Kidney epithelial cell (primary cell): ENCODE data around the gene INPP5A. TPM values are rescaled to one million over a fixed set of nuclear protein-coding genes. Genes with fewer than 3 reads are reported as not detected.
A peak's percentile ranks its signal among the peaks of the same experiment; 100 is the strongest.
"Not testable (repeated sequence)": the region's sequence is repeated elsewhere in the genome, so short reads cannot be mapped to it uniquely, and the experiment has no call there.

Experiments
- DNase-seq: peaks from one replicate; pipeline ENCODE4 v3.0.0-alpha.2; 2010; ENCODE audit warnings: low read depth
- H3K27me3 ChIP-seq: 2 replicates; pipeline ENCODE4 v1.6.0; 2011; ENCODE audit warnings: low read length; ENCODE audit not compliant: control insufficient read depth, insufficient read depth
- H3K36me3 ChIP-seq: 2 replicates; pipeline ENCODE4 v1.5.1; 2011; ENCODE audit warnings: low read length; ENCODE audit not compliant: control insufficient read depth, insufficient read depth
- H3K4me3 ChIP-seq: 2 replicates; pipeline ENCODE4 v1.5.1; 2011; ENCODE audit warnings: low read depth, mild to moderate bottlenecking, control low read depth, low read length
- total RNA-seq: library from RNA; depleted of rRNA; stranded (reverse); fragments of >200 nt; gene quantifications from 2 replicates; pipeline ENCODE4 v1.2.3, GENCODE V29; 2015
- TF ChIP-seq, protein P1 (sequence below): IDR thresholded peaks from 2 replicates; pipeline ENCODE4 v1.5.1; 2011; ENCODE audit warnings: mild to moderate bottlenecking, moderate library complexity, low read length, control low read depth, inconsistent platforms; ENCODE audit not compliant: insufficient read depth, poor library complexity, severe bottlenecking

INPP5A gene
- total RNA-seq, 1 donor from 2014 or later: 45.1 TPM

DNA sequence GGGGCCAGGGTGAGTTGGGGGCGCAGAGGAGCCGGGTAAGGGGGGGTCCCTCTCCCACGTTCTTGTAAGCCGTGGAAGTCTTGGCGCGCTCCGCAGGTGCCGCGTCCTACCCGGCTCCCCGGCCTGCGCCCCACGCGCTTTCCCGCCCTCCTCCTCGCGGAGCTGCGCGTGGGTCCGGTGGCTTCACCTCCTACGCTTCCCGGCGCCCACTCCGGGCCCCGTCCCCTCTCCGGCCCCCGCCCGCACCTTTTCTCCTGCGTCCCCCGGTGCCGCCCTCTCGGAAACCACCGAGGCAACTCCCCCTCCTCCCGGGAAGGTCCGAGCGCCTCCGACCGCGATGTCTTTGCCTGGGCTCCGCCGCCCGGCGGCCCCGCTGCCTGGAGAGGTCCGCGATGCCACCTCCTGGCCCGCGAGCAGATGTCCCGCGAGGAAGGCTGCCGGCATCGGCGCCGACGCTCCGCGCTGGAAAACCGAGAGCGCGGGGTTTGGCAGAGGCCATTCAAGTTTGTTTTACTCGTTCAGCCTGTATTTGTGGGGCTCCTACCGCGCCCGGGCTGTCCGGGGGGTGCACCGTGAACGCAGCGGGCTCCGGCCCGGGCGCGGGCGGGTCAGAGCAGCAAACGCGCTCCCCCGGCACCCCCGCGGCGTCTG lies 250.7 kb downstream of the INPP5A start:
- DNase-seq: no peak
- TF ChIP-seq, protein P1, sequence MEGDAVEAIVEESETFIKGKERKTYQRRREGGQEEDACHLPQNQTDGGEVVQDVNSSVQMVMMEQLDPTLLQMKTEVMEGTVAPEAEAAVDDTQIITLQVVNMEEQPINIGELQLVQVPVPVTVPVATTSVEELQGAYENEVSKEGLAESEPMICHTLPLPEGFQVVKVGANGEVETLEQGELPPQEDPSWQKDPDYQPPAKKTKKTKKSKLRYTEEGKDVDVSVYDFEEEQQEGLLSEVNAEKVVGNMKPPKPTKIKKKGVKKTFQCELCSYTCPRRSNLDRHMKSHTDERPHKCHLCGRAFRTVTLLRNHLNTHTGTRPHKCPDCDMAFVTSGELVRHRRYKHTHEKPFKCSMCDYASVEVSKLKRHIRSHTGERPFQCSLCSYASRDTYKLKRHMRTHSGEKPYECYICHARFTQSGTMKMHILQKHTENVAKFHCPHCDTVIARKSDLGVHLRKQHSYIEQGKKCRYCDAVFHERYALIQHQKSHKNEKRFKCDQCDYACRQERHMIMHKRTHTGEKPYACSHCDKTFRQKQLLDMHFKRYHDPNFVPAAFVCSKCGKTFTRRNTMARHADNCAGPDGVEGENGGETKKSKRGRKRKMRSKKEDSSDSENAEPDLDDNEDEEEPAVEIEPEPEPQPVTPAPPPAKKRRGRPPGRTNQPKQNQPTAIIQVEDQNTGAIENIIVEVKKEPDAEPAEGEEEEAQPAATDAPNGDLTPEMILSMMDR: peak; percentile 33
- Histone ChIP-seq H3K36me3 (no peaks in the 10 kb centered on the region), H3K27me3 (peaks cover 84% of the 10 kb centered on the region), H3K4me3 (peak overlapping the region; percentile 24)

DNA sequence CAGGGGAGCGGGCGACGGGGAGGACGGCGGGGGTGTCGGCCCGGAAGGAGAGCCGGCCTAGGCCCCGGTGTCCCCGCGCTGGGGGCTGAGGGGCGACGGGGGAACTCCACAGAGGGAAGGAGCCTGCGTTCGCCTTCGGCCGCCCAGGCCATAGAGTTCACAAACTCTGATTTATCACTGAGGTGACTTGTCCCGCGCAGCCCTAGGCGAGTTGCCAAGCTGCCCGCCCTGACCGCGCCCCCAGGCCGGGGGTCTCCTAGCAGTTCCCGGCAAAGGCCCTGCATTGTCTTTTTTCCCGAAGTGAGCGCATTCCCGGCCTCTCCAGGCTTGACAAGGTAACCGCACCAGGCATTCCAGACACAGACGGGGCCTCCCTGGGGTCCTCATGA lies 251.2 kb downstream of the INPP5A start:
- DNase-seq: no peak
- H3K36me3 ChIP-seq: no peaks in the 10 kb centered on the region
- H3K27me3 ChIP-seq: peaks cover 85% of the 10 kb centered on the region
- TF ChIP-seq, protein P1: no peak
- H3K4me3 ChIP-seq: no peak overlapping the region

- Histone ChIP-seq H3K4me3 (no peak overlapping the region), H3K27me3 (peaks cover 84% of the 10 kb centered on the region), H3K36me3 (no peaks in the 10 kb centered on the region)
- no peak for DNase-seq
- TF ChIP-seq, protein P1: no peak
These were observed 252.1 kb downstream of the INPP5A start for GRCh38 chr10:132789659-132790148.

GRCh38 chr10:132790470-132790869 lies 252.9 kb downstream of the INPP5A start:
- H3K36me3 ChIP-seq: no peaks in the 10 kb centered on the region
- peaks cover 82% of the 10 kb centered on the region for H3K27me3 ChIP-seq
- DNase-seq: no peak
- H3K4me3 ChIP-seq: no peak overlapping the region
- TF ChIP-seq, protein P1: no peak

DNA sequence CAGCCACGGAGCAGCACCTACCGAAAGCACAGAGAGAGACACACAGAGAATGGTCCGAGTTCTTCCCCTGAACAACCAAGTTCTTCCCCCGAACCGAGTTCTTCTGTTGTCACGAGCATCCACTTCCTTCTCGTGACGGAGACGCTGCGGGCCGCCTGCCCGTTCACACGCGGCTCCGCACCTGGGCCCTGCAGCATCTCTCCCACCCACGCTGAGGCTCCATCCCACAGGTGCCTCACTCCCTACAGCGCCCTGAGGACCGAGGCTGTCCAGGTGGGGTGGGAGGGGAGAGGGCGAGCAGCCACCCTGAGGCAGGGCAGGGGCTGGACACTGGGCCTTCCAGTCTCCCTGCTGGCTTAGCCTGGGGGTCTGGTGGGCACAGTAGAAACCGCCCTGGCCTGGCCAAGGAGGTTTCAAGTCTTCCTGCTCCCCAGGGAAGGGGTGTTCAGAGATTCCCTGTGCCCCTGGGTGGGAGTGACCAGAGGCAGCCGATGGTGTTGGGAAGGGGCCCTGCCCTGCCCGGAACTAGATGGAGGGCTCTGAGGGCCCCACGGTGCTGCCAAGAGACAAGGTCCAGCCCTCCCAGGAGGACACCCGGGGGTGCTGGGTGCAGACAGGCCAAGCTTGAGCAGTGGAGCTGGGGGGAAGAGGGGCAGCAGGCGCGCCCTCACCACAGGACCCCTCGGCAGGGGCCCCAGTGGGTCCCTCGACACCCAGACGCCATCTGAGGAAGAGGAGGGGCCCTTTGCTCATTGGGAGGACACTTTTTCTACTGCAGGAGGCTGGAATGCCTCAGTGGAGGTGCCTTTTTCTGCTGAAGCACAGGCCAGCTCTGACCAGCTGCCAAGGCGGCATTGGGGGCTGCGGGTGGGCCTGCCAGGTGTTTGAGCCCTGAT lies 253.6 kb downstream of the INPP5A start:
- H3K36me3 ChIP-seq: no peaks in the 10 kb centered on the region
- H3K27me3 ChIP-seq: peaks cover 83% of the 10 kb centered on the region
- H3K4me3 ChIP-seq: no peak overlapping the region
- TF ChIP-seq, protein P1: no peak
- DNase-seq: no peak

- DNase-seq, H3K36me3 ChIP-seq, H3K4me3 ChIP-seq: not testable (repeated sequence)
- peaks cover 83% of the 10 kb centered on the region for H3K27me3 ChIP-seq
These were observed 254.5 kb downstream of the INPP5A start for GRCh38 chr10:132792099-132792498.
